ENCODE results near the gene DMBX1. TPM values are rescaled to one million over a fixed set of nuclear protein-coding genes. Genes with fewer than 3 reads are reported as not detected.

DMBX1 gene
- total RNA-seq, 4 donors from 2014 or later = not detected

DNA sequence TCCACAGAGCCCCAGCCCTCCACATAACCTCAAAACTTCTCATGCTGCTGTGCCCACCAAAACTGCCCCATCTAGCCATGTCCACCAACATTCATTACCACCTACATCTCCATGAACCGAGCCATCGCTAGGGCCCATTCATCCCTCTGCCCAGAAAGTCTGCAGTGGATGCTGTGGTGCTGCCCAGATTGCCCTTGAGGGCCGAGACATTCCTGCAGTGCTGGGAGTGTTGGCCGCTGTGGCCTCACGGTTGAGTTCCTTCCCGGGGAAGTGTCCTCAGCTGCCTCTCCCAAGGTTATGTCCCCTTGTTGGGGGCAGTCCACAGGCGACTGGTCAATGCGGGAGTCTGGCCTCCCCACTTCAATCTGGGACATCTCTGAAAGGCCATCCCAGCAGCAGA, 30.3 kb upstream of the DMBX1 start:
- no peaks in the 10 kb centered on the region for H3K9me3 ChIP-seq
- peaks cover 0 to 26% (median 0%) of the 10 kb centered on the region in 4 donors for H3K27me3 ChIP-seq
- no peaks in the 10 kb centered on the region for H3K4me1 ChIP-seq
- no peak overlapping the region for H3K4me3 ChIP-seq
- intact Hi-C loops (cut with DNase I) = no loop called here
- H3K36me3 ChIP-seq = no peaks in the 10 kb centered on the region
- H3K27ac ChIP-seq (replicated peaks in 1 of 4) = no peak overlapping the region
- 100% methylated on average over 2 of the region's 8 CpGs for WGBS
- TF ChIP-seq POLR2A (IDR thresholded peaks at IDR 0.05; ENCODE audit: low read depth) (no peak), POLR2AphosphoS5 (IDR thresholded peaks at IDR 0.05) (no peak), EP300 (IDR thresholded peaks at IDR 0.05) (no peak)
- TF ChIP-seq, protein P1, sequence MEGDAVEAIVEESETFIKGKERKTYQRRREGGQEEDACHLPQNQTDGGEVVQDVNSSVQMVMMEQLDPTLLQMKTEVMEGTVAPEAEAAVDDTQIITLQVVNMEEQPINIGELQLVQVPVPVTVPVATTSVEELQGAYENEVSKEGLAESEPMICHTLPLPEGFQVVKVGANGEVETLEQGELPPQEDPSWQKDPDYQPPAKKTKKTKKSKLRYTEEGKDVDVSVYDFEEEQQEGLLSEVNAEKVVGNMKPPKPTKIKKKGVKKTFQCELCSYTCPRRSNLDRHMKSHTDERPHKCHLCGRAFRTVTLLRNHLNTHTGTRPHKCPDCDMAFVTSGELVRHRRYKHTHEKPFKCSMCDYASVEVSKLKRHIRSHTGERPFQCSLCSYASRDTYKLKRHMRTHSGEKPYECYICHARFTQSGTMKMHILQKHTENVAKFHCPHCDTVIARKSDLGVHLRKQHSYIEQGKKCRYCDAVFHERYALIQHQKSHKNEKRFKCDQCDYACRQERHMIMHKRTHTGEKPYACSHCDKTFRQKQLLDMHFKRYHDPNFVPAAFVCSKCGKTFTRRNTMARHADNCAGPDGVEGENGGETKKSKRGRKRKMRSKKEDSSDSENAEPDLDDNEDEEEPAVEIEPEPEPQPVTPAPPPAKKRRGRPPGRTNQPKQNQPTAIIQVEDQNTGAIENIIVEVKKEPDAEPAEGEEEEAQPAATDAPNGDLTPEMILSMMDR (IDR thresholded peaks at IDR 0.05) = no peak
- no peak for DNase-seq (ENCODE audit: extremely low spot score)

DNA sequence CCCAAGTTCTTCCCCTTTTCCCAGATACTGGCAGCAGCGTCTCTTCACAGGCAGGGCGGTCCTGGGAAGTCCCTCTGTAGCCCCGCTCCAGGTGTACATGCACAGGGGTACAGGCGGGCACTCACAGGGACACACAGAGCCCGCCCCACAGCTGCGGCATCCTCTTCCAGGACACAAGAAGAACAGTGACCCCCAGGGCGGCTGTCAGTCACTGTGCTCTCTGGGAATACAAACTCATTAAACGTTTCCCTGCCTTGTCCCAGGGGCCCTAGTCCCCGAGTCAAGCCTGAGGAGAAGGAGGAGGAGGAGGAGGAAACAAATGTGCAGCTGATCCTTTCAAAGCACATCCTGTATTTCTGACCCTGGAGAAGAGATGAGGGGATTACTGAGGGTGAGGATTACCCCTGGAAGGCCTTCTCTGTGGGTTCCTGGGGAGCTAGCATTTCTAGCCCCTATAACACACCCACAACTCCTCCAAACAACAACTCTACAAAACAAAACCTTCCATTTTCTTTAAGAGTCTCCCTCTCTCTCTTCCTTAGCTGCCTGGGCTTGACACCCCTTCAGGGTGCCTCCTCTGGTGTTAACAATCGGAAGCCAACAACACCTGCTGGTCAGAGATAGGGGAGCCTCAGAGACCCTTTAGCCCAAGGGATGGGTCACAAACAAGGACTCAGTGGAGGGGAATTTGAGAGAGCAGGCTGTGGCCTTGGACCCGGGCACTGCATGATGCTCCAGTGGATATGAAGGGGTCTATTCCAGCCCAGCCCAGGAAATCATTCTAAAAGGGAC, 28.4 kb upstream of the DMBX1 start:
- Histone ChIP-seq H3K27me3 (peaks cover 0 to 10% (median 0%) of the 10 kb centered on the region in 4 donors), H3K4me3 (no peak overlapping the region), H3K4me1 (peaks cover 0 to 5% (median 2%) of the 10 kb centered on the region in 4 donors), H3K27ac (replicated peaks in 1 of 4) (no peak overlapping the region), H3K36me3 (no peaks in the 10 kb centered on the region), H3K9me3 (no peaks in the 10 kb centered on the region)
- TF ChIP-seq EP300 (IDR thresholded peaks at IDR 0.05) = no peak
- TF ChIP-seq, protein P1 (IDR thresholded peaks at IDR 0.05) = no peak
- no peak for TF ChIP-seq POLR2A (IDR thresholded peaks at IDR 0.05; ENCODE audit: low read depth)
- no peak for TF ChIP-seq POLR2AphosphoS5 (IDR thresholded peaks at IDR 0.05)
- DNase-seq (ENCODE audit: extremely low spot score) = no peak
- WGBS = 87% methylated on average over 3 of the region's 11 CpGs
- intact Hi-C loops (cut with DNase I) = no loop called here

DNA sequence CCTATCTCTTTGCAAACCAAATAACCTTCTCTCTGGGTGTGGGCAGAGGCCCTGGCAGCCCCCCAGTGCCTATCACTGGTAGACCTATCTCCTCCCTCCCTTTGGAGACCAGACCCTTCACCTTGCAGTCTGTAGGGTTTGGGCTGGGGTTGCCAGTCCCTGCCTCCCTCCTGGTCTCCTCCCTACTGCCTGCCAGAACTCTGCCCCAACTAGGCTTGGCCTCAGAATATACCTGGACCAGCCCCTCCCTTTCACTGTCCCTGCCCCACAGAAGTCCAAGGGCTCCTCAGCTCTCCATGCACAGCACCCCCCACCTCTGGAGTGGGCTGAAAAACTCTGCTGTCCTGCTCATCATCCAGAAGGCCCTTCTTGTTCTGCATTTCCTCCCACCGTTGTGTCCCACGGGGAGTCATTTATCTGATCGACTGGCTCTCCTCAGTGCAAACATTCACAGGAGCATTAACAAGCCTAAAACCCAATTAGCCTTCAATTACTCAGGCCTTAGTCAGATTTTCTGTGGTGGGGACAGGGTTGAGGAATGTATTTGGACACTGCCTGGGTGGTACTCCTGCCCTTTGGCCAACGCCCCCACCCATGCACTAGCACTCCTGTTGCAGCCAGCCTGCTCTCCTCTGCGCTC, 27.7 kb upstream of the DMBX1 start:
- Histone ChIP-seq H3K9me3 (no peaks in the 10 kb centered on the region), H3K36me3 (no peaks in the 10 kb centered on the region), H3K27me3 (peaks cover 0 to 10% (median 0%) of the 10 kb centered on the region in 4 donors), H3K4me3 (no peak overlapping the region), H3K4me1 (peaks cover 2 to 12% (median 8%) of the 10 kb centered on the region in 4 donors), H3K27ac (replicated peaks in 1 of 4) (no peak overlapping the region)
- TF ChIP-seq POLR2AphosphoS5 (IDR thresholded peaks at IDR 0.05) (no peak), EP300 (IDR thresholded peaks at IDR 0.05) (no peak), POLR2A (IDR thresholded peaks at IDR 0.05; ENCODE audit: low read depth) (no peak)
- TF ChIP-seq, protein P1 (IDR thresholded peaks at IDR 0.05) = no peak
- no peak for DNase-seq (ENCODE audit: extremely low spot score)
- WGBS = 71% methylated on average over 3 of the region's 5 CpGs
- intact Hi-C loops (cut with DNase I) = no loop called here

- intact Hi-C loops (cut with DNase I) = no loop called here
Measured at GRCh38 chr1:46464013-46464548, 25.6 kb upstream of the DMBX1 start.

DNA sequence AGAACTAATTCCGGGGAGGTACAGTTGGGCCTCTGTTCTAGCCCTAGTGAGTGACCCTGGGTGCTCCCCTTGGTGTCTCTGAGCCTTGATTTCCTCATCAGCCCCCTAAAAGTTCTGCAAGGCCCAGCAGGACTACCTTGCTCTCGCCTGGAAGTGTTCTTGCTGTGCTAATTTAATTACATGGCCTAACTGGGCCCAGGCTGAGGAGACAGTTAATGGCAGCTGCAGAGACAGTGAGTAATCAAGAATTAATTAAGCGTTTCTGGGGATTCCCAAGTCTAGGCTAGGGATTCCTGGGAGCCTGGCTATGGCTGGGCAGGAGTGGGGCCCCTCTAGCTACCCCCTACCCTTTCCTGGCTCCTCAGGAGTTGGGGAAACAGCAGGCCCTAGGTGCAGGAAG, 24.7 kb upstream of the DMBX1 start:
- Histone ChIP-seq H3K27ac (replicated peaks in 1 of 4) (no peak overlapping the region), H3K27me3 (peaks cover 0 to 23% (median 0%) of the 10 kb centered on the region in 4 donors), H3K9me3 (no peaks in the 10 kb centered on the region), H3K4me3 (no peak overlapping the region), H3K4me1 (peaks cover 6 to 19% (median 14%) of the 10 kb centered on the region in 4 donors), H3K36me3 (no peaks in the 10 kb centered on the region)
- 95% methylated on average over 3 of the region's 3 CpGs for WGBS
- intact Hi-C loops (cut with DNase I) = no loop called here
- DNase-seq (ENCODE audit: extremely low spot score) = no peak
- TF ChIP-seq, protein P1 (IDR thresholded peaks at IDR 0.05) = no peak
- no peak for TF ChIP-seq POLR2AphosphoS5 (IDR thresholded peaks at IDR 0.05)
- no peak for TF ChIP-seq EP300 (IDR thresholded peaks at IDR 0.05)
- no peak for TF ChIP-seq POLR2A (IDR thresholded peaks at IDR 0.05; ENCODE audit: low read depth)

More at GRCh38 chr1:46464013-46464548, 25.6 kb upstream of the DMBX1 start:
- Histone ChIP-seq H3K27me3 (peaks cover 0 to 16% (median 0%) of the 10 kb centered on the region in 4 donors), H3K9me3 (no peaks in the 10 kb centered on the region), H3K36me3 (no peaks in the 10 kb centered on the region), H3K4me3 (no peak overlapping the region), H3K4me1 (peaks cover 6 to 19% (median 14%) of the 10 kb centered on the region in 4 donors), H3K27ac (replicated peaks in 1 of 4) (no peak overlapping the region)
- DNase-seq (ENCODE audit: extremely low spot score) = no peak
- TF ChIP-seq POLR2AphosphoS5 (IDR thresholded peaks at IDR 0.05) = no peak
- TF ChIP-seq POLR2A (IDR thresholded peaks at IDR 0.05; ENCODE audit: low read depth) = no peak
- WGBS = 72% methylated on average over 4 of the region's 4 CpGs
